ENCODE measurements around the gene GNB1L.

GRCh38 chr22:19757140-19757984, 97.3 kb downstream of the GNB1L start:
- TF ChIP-seq CTCF (IDR thresholded peaks at IDR 0.05) = no peak
- no peak for TF ChIP-seq POLR2A (IDR thresholded peaks at IDR 0.05)
- TF ChIP-seq EP300 (IDR thresholded peaks at IDR 0.05) = no peak
- TF ChIP-seq POLR2AphosphoS5 (IDR thresholded peaks at IDR 0.05) = no peak
